Measurements from ENCODE around the gene ACOT7.

DNA sequence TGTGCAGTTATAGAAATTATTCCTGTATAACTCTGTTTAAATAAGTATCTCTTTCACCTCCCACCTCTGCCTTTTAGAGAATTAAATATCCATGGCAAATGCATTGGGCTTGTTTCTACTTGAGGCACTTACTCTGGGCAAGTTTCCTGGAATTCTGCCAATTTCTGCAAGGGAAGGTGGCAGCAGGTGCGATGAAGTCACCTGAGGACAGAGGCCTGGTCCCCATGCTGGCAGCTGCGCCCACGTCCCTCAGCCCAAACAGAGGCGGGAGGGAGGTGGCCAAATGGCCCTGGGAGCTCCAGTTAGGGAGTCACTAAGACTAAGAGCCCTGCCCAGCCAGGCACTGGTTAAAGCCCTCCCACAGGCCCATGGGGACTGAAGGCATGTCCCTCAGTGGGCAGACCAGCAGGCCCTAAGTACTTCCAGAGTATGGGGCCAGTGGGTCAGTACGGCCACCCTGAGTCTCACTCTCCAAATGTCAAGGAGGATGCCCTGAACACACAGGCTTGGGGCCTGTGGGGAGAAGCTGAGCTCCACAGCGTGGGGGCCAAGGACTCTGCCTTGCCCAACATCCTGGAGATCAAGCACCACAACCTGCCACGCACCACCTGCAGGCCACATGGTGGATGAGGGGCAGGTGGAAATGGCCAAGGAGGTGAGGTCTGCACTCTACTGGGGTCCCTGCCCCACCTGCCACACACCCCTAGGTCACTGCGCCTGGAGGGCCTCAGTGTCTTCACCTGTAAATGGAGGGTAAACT is 19.4 kb downstream of the ACOT7 start:
- TF ChIP-seq, protein P1, sequence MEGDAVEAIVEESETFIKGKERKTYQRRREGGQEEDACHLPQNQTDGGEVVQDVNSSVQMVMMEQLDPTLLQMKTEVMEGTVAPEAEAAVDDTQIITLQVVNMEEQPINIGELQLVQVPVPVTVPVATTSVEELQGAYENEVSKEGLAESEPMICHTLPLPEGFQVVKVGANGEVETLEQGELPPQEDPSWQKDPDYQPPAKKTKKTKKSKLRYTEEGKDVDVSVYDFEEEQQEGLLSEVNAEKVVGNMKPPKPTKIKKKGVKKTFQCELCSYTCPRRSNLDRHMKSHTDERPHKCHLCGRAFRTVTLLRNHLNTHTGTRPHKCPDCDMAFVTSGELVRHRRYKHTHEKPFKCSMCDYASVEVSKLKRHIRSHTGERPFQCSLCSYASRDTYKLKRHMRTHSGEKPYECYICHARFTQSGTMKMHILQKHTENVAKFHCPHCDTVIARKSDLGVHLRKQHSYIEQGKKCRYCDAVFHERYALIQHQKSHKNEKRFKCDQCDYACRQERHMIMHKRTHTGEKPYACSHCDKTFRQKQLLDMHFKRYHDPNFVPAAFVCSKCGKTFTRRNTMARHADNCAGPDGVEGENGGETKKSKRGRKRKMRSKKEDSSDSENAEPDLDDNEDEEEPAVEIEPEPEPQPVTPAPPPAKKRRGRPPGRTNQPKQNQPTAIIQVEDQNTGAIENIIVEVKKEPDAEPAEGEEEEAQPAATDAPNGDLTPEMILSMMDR (IDR thresholded peaks at IDR 0.05) = no peak
- TF ChIP-seq POLR2A (IDR thresholded peaks at IDR 0.05) (no peak), EP300 (IDR thresholded peaks at IDR 0.05) (no peak)
